Measurements from ENCODE around the gene KLHL3.

The KLHL3 gene

DNA sequence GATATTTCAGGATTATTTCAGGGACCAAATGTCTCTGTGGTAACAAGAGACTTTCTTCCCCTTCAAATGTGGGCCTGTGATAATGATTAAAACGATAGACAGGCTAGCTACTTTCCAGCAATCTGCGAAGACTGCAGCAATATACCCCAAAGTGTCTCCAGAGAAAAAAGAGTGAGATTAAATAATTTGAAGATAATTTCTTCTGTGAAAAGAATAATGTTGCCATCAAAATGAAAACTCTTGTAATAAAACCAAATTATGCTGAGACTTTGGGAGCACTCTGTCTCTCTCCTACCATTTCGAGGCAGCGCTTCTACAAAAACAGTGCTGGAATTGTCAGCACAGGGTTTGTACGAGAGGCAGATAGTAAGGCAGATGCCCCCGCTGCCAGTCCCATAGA is 132.5 kb downstream of the KLHL3 start:
- no peaks in the 10 kb centered on the region for H3K79me2 ChIP-seq (ENCODE audit: insufficient read depth, low read length)
- H3K36me3 ChIP-seq (ENCODE audit: low read length), result no peaks in the 10 kb centered on the region
- H3K4me2 ChIP-seq (ENCODE audit: low read depth, low read length, poor library complexity, severe bottlenecking), result no peak overlapping the region
- H3K4me3 ChIP-seq (ENCODE audit: insufficient read depth, low read length, poor library complexity, severe bottlenecking), result no peak overlapping the region
- no peak overlapping the region for H3K9ac ChIP-seq (ENCODE audit: low read length)
- H3F3A ChIP-seq (ENCODE audit: insufficient read depth), result no peaks in the 10 kb centered on the region
- H3K9me3 ChIP-seq (ENCODE audit: insufficient read depth, low read length), result no peaks in the 10 kb centered on the region
- no peak overlapping the region for H3K27ac ChIP-seq (ENCODE audit: low read depth, low read length)
- no peaks in the 10 kb centered on the region for H4K20me1 ChIP-seq (ENCODE audit: low read depth, low read length)
- no peak overlapping the region for H2AFZ ChIP-seq (ENCODE audit: low read depth, low read length, severe bottlenecking)
- no peaks in the 10 kb centered on the region for H3K27me3 ChIP-seq (ENCODE audit: low read length)
- H3K9me2 ChIP-seq (replicated peaks; ENCODE audit: insufficient read depth, low read length), result no peaks in the 10 kb centered on the region
- no peak for TF ChIP-seq CTCF (IDR thresholded peaks at IDR 0.05; ENCODE audit: insufficient read depth, low read length, poor library complexity, severe bottlenecking)
- no peak for TF ChIP-seq EZH2phosphoT487 (conservative IDR thresholded peaks at IDR 0.05; ENCODE audit: low read length)

GRCh38 chr5:137602721-137603273 is 133.1 kb downstream of the KLHL3 start:
- Histone ChIP-seq H3K27ac (ENCODE audit: low read depth, low read length) (no peak overlapping the region), H3K4me2 (ENCODE audit: low read depth, low read length, poor library complexity, severe bottlenecking) (no peak overlapping the region), H3K79me2 (ENCODE audit: insufficient read depth, low read length) (no peaks in the 10 kb centered on the region), H3K9ac (ENCODE audit: low read length) (no peak overlapping the region), H4K20me1 (ENCODE audit: low read depth, low read length) (no peaks in the 10 kb centered on the region), H3F3A (ENCODE audit: insufficient read depth) (no peaks in the 10 kb centered on the region), H3K9me3 (ENCODE audit: insufficient read depth, low read length) (no peaks in the 10 kb centered on the region), H3K4me3 (ENCODE audit: insufficient read depth, low read length, poor library complexity, severe bottlenecking) (no peak overlapping the region), H3K9me2 (replicated peaks; ENCODE audit: insufficient read depth, low read length) (no peaks in the 10 kb centered on the region), H2AFZ (ENCODE audit: low read depth, low read length, severe bottlenecking) (no peak overlapping the region), H3K27me3 (ENCODE audit: low read length) (no peaks in the 10 kb centered on the region), H3K36me3 (ENCODE audit: low read length) (no peaks in the 10 kb centered on the region)
- TF ChIP-seq EZH2phosphoT487 (conservative IDR thresholded peaks at IDR 0.05; ENCODE audit: low read length) (no peak), CTCF (IDR thresholded peaks at IDR 0.05; ENCODE audit: insufficient read depth, low read length, poor library complexity, severe bottlenecking) (no peak)

GRCh38 chr5:137600721-137601360 is 135.0 kb downstream of the KLHL3 start:
- no peak for TF ChIP-seq EZH2phosphoT487 (conservative IDR thresholded peaks at IDR 0.05; ENCODE audit: low read length)
- no peak for TF ChIP-seq CTCF (IDR thresholded peaks at IDR 0.05; ENCODE audit: insufficient read depth, low read length, poor library complexity, severe bottlenecking)
- Histone ChIP-seq H2AFZ (ENCODE audit: low read depth, low read length, severe bottlenecking) (no peak overlapping the region), H3K9ac (ENCODE audit: low read length) (no peak overlapping the region), H3K9me2 (replicated peaks; ENCODE audit: insufficient read depth, low read length) (no peaks in the 10 kb centered on the region), H3K4me2 (ENCODE audit: low read depth, low read length, poor library complexity, severe bottlenecking) (no peak overlapping the region), H3K4me3 (ENCODE audit: insufficient read depth, low read length, poor library complexity, severe bottlenecking) (no peak overlapping the region), H3F3A (ENCODE audit: insufficient read depth) (no peaks in the 10 kb centered on the region), H3K79me2 (ENCODE audit: insufficient read depth, low read length) (no peaks in the 10 kb centered on the region), H3K27me3 (ENCODE audit: low read length) (no peaks in the 10 kb centered on the region), H3K27ac (ENCODE audit: low read depth, low read length) (no peak overlapping the region), H3K36me3 (ENCODE audit: low read length) (no peaks in the 10 kb centered on the region), H3K9me3 (ENCODE audit: insufficient read depth, low read length) (no peaks in the 10 kb centered on the region), H4K20me1 (ENCODE audit: low read depth, low read length) (no peaks in the 10 kb centered on the region)
